Kidney glomerular epithelial cell (primary cell): ENCODE measurements around the gene BLM.

Source experiments
- DNase-seq: peaks from one replicate; lab custom pipeline; 2025; lab: John Stamatoyannopoulos, UW

The BLM gene

GRCh38 chr15:90790561-90790960, 73.4 kb downstream of the BLM start:
- no peak for DNase-seq

- DNase-seq, result no peak
Observed at GRCh38 chr15:90794538-90794937, 77.4 kb downstream of the BLM start.

GRCh38 chr15:90799639-90800170, 82.6 kb downstream of the BLM start:
- no peak for DNase-seq

- DNase-seq, result no peak
Observed at GRCh38 chr15:90801803-90802202, 84.7 kb downstream of the BLM start.

- DNase-seq, result no peak
Observed at GRCh38 chr15:90807074-90807785, 90.1 kb downstream of the BLM start.

GRCh38 chr15:90807786-90808086, 90.6 kb downstream of the BLM start:
- no peak for DNase-seq

- DNase-seq, result no peak
Observed at GRCh38 chr15:90808517-90809235, 91.5 kb downstream of the BLM start.

- DNase-seq, result no peak
Observed at GRCh38 chr15:90809536-90809935, 92.4 kb downstream of the BLM start.

GRCh38 chr15:90810354-90810753, 93.2 kb downstream of the BLM start:
- DNase-seq, result no peak

GRCh38 chr15:90812171-90812957, 95.2 kb downstream of the BLM start:
- DNase-seq, result no peak

- no peak for DNase-seq
Observed at GRCh38 chr15:90812958-90813265, 95.8 kb downstream of the BLM start.

GRCh38 chr15:90813796-90814190, 96.6 kb downstream of the BLM start:
- no peak for DNase-seq

GRCh38 chr15:90814191-90814821, 97.2 kb downstream of the BLM start:
- no peak for DNase-seq

- no peak for DNase-seq
Observed at GRCh38 chr15:90816401-90817116, 99.4 kb downstream of the BLM start.

- no peak for DNase-seq
Observed at GRCh38 chr15:90817117-90818057, 100.2 kb downstream of the BLM start.

- DNase-seq, result no peak
Observed at GRCh38 chr15:90818251-90819210, 101.4 kb downstream of the BLM start.

GRCh38 chr15:90819390-90819789, 102.2 kb downstream of the BLM start:
- DNase-seq, result no peak

- no peak for DNase-seq
Observed at GRCh38 chr15:90819850-90820249, 102.7 kb downstream of the BLM start.

GRCh38 chr15:90820481-90820880, 103.3 kb downstream of the BLM start:
- no peak for DNase-seq
